ENCODE results near the gene GPR132. TPM values are rescaled to one million over a fixed set of nuclear protein-coding genes. Genes with fewer than 3 reads are reported as not detected.

GPR132 gene
- total RNA-seq, 1 experiment from 2014 or later: 0.71 TPM

DNA sequence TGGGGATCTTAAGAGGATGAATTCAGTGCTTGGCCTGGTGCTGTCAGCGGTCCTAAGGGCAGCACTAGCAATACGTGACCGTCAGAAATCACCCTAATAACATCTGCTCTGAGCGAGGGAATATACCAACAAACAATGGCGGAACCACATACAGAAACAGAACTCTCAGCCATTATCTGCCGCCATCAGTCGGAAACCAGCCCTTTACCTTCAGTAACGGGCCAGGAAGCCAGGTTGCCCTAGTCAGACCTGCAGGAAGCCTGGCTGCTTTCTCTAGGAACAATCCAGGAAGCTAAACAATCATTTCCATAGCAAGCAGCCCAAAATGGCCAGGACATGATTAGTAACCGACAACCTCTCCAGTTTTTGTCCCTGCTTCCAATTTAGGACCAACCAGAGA is 50.0 kb downstream of the GPR132 start:
- in situ Hi-C loops (cut with HindIII; ENCODE audit: low pct_unique_long_range_greater_than_20kb, low sequenced_read_pairs): no loop called here
- DNase-seq (ENCODE audit: low read depth): no peak

- in situ Hi-C loops (cut with HindIII; ENCODE audit: low pct_unique_long_range_greater_than_20kb, low sequenced_read_pairs): no loop called here
- DNase-seq (ENCODE audit: low read depth): no peak
Observed at GRCh38 chr14:105014631-105015030, 50.6 kb downstream of the GPR132 start.

DNA sequence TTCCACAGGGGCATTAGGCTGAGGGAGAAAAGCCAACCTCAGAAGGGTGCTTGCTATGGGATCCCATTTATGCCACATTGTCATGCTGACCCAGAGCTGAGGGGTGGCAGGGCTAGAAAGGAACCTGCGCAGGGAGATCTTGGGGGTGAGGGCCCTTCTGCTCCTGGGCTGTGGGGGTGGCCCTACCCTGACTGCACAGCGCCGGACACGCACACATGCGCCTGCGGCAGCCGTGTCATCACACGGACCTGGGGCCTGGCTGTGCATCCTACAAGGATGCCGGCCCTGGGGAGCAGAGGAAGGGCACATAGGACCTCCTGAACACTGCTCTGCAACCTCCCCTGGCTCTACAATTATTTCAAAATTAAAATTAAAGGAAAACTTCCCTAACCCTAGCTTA is 51.2 kb downstream of the GPR132 start:
- in situ Hi-C loops (cut with HindIII; ENCODE audit: low pct_unique_long_range_greater_than_20kb, low sequenced_read_pairs): no loop called here
- DNase-seq (ENCODE audit: low read depth): no peak

- no peak for DNase-seq (ENCODE audit: low read depth)
- in situ Hi-C loops (cut with HindIII; ENCODE audit: low pct_unique_long_range_greater_than_20kb, low sequenced_read_pairs): no loop called here
Observed at GRCh38 chr14:105013150-105013785, 52.0 kb downstream of the GPR132 start.

DNA sequence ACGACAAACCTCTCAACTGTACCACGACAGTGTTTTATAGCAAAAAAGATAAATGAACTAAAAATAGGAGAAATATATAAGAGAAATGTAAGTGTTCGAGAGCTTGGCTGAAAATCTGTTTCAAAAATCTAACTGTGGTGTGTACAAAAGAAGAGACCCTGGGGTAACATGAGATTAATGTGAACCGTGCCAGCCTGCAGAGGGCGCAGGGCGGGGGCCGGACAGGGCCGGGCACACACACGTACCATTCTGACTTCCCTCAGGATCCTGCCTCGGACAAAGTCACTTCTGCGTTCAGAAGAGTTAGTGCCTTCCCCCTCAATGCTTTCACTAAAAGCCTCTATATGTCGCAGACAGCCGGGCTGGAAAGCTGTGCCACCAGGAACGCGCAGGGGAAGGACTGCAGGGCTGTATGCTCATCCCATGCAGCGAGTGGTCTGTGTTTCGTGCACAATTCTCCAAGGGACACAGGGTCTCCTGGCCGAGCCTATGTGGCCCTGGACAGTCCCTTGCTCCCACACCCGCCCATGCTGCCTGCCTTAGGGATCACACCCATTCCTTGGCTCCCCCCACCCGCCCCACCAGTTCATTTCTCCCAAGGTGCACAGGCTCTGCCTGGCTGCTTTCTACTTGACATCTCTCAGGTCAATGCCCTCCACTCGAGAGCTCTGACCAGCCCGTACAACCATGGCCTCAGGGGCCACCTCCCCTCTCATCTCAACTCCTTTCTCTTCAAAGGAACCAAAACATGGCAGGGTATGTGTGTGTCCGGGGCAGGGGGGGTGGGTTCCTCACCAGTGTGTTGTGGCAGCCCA is 52.9 kb downstream of the GPR132 start:
- in situ Hi-C loops (cut with HindIII; ENCODE audit: low pct_unique_long_range_greater_than_20kb, low sequenced_read_pairs): no loop called here

GRCh38 chr14:105011312-105011990 is 53.8 kb downstream of the GPR132 start:
- no peak for DNase-seq (ENCODE audit: low read depth)
- in situ Hi-C loops (cut with HindIII; ENCODE audit: low pct_unique_long_range_greater_than_20kb, low sequenced_read_pairs): no loop called here

More for the DNA sequence above, 52.9 kb downstream of the GPR132 start:
- no peak for DNase-seq (ENCODE audit: low read depth)

GRCh38 chr14:105010891-105011291 is 54.3 kb downstream of the GPR132 start:
- in situ Hi-C loops (cut with HindIII; ENCODE audit: low pct_unique_long_range_greater_than_20kb, low sequenced_read_pairs): no loop called here

DNA sequence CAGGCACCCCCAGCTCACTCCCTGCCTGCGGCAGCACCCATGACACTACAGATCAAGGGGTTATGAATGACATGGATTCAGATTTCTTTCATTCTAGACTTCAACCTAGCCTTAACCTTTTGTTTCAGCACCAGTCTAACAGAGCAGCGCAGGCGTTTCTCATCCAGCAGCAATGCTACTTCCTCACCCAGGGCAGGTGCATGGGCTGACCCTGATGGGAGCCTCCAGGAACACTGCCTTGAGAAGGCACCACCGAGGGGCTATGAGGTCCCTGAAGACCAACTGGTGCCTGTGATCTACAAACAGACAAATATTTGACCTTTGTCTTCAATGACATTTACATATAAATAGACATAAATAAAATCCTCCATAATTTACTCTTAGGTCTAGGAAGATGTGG is 55.1 kb downstream of the GPR132 start:
- in situ Hi-C loops (cut with HindIII; ENCODE audit: low pct_unique_long_range_greater_than_20kb, low sequenced_read_pairs): no loop called here
- no peak for DNase-seq (ENCODE audit: low read depth)

More at GRCh38 chr14:105010891-105011291, 54.3 kb downstream of the GPR132 start:
- no peak for DNase-seq (ENCODE audit: low read depth)

- no peak for DNase-seq (ENCODE audit: low read depth)
- in situ Hi-C loops (cut with HindIII; ENCODE audit: low pct_unique_long_range_greater_than_20kb, low sequenced_read_pairs): no loop called here
Observed at GRCh38 chr14:105007593-105008264, 57.5 kb downstream of the GPR132 start.

- in situ Hi-C loops (cut with HindIII; ENCODE audit: low pct_unique_long_range_greater_than_20kb, low sequenced_read_pairs): no loop called here
- DNase-seq (ENCODE audit: low read depth): no peak
Observed at GRCh38 chr14:105006831-105007592, 58.2 kb downstream of the GPR132 start.

DNA sequence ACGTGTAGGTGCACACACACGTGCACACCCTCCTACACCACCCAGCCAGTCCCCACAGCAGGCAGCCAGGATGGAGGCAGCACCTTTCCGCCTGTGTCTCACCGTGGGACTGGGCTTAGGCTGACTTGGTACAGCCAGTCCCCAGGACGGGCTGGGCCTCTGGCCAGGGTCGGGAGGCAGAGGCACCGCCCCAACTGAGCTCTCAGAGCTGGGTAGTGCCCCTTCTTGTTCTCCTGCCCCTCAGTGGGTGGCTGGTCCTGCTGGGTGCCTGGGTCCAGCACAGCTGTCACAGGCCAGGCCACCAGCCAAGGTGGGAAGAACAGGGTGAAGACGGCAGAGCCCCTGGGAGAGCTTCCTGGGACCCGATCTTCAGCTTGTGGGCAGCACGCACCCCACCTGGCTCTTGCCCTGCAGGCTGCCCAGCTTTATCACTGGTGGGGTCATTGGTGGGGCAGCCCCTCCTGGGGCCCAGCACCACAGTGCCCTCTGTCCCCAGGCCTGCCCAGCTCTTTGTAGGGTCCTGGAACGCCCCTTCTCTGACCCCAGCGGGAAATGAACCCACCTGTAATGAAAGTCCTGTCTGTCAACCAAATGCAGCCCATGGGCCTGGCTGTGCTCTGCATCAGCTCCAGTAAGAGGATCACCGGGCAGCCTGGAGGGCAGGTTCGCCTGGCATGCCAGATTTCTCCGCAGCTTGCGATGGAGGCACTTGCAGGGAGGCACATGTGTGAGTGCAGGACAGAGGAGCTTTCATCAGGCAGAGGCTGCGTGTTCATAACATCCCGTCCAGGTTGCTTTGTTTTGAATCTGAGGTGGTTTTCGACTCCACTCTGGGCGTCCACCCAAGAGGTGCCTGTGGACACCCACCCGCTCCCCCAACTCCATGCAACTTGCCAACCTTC is 59.0 kb downstream of the GPR132 start:
- no peak for DNase-seq (ENCODE audit: low read depth)
- in situ Hi-C loops (cut with HindIII; ENCODE audit: low pct_unique_long_range_greater_than_20kb, low sequenced_read_pairs): no loop called here

GRCh38 chr14:105005329-105005928 is 59.8 kb downstream of the GPR132 start:
- in situ Hi-C loops (cut with HindIII; ENCODE audit: low pct_unique_long_range_greater_than_20kb, low sequenced_read_pairs): no loop called here
- DNase-seq (ENCODE audit: low read depth): no peak

Other genes with a start within 250 kb of the GPR132 start
- gene CEP170B, start 200.2 kb downstream of the GPR132 start, total RNA-seq (2014; rRNA removed; shearing (Covaris generic); ENCODE audit: low replicate concordance): 6.7 and 9.8 TPM in 2 replicates
- not detected in 2 replicates for gene PLD4, start 140.6 kb downstream of the GPR132 start, total RNA-seq (2014; rRNA removed; shearing (Covaris generic); ENCODE audit: low replicate concordance)
- 37.7 and 40.7 TPM in 2 replicates for gene AHNAK2, start 87.1 kb downstream of the GPR132 start, total RNA-seq (2014; rRNA removed; shearing (Covaris generic); ENCODE audit: low replicate concordance)
- gene CLBA1, start 79.6 kb downstream of the GPR132 start, total RNA-seq (2014; rRNA removed; shearing (Covaris generic); ENCODE audit: low replicate concordance): 4.2 and 9.7 TPM in 2 replicates
- 30.3 and 36.6 TPM in 2 replicates for gene CDCA4, start 44.3 kb downstream of the GPR132 start, total RNA-seq (2014; rRNA removed; shearing (Covaris generic); ENCODE audit: low replicate concordance)
- 1.1 and 5.0 TPM in 2 replicates for gene JAG2, start 103.3 kb upstream of the GPR132 start, total RNA-seq (2014; rRNA removed; shearing (Covaris generic); ENCODE audit: low replicate concordance)
- gene NUDT14, start 115.9 kb upstream of the GPR132 start, total RNA-seq (2014; rRNA removed; shearing (Covaris generic); ENCODE audit: low replicate concordance): 16.6 and 25.8 TPM in 2 replicates
- gene BTBD6, start 183.1 kb upstream of the GPR132 start, total RNA-seq (2014; rRNA removed; shearing (Covaris generic); ENCODE audit: low replicate concordance): 11.5 and 19.6 TPM in 2 replicates
- 21.8 and 24.2 TPM in 2 replicates for gene BRF1, start 235.6 kb upstream of the GPR132 start, total RNA-seq (2014; rRNA removed; shearing (Covaris generic); ENCODE audit: low replicate concordance)
- 23.2 and 30.0 TPM in 2 replicates for gene PACS2, start 249.3 kb upstream of the GPR132 start, total RNA-seq (2014; rRNA removed; shearing (Covaris generic); ENCODE audit: low replicate concordance)